ENCODE data around the gene SP140. TPM values are rescaled to one million over a fixed set of nuclear protein-coding genes. Genes with fewer than 3 reads are reported as not detected.
"Not testable (repeated sequence)": the region's sequence is repeated elsewhere in the genome, so short reads cannot be mapped to it uniquely, and the experiment has no call there.

SP140 gene
- polyA plus RNA-seq, 1 donor, result 2.2 TPM

DNA sequence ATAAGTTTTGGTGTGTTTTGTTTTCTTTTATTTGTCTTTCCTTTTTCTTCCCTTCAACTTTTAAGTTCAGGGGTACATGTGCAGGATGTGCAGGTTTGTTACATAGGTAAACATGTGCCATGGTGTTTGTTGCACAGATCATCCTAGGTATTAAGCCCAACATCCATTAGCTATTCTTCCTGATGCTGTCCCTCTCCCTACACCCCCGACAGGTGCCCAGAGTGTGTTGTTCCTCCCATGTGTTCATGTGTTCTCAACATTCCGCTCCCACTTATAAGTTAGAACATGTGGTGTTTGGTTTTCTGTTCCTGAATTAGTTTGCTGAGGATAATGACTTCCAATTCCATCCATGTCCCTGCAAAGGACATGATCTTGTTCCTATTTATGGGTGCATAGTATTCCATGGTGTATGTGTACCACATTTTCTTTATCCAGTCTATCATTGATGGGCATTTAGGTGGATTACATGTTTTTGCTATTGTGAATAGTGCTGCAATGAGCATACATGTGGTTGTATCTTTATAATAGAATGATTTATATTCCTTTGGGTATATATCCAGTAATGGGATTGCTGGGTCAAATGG lies 117.6 kb downstream of the SP140 start:
- not testable (repeated sequence) for DNase-seq; H3K27ac ChIP-seq (ENCODE audit: low read length); H3K4me1 ChIP-seq (ENCODE audit: control insufficient read depth, insufficient read depth, low read length); H3K27me3 ChIP-seq (ENCODE audit: control insufficient read depth, insufficient read depth, low read length); H3K4me3 ChIP-seq (ENCODE audit: low read length); H3K36me3 ChIP-seq (ENCODE audit: control insufficient read depth, insufficient read depth, low read length)
- WGBS (ENCODE audit: insufficient coverage, low lambda C conversion rate), result 100% methylated on average over 2 of the region's 2 CpGs
- peaks cover 16% of the 10 kb centered on the region for H3K9me3 ChIP-seq (ENCODE audit: control insufficient read depth, low read depth, low read length)

DNA sequence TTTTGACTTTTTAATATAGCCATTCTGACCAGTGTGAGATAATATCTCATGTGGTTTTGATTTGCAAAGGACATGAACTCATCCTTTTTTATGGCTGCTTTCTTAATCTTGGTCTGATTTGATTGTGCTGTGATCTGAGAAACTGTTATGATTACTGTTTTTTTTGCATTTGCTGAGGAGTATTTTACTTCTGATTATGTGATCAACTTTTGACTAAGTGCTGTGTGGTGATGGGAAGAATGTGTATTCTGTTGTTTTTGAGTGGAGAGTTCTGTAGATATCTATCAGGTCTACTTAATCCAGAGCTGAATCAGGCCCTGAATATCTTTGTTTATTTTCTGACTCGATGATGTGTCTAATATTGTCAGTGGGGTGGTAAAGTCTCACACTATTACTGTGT lies 118.2 kb downstream of the SP140 start:
- H3K9me3 ChIP-seq (ENCODE audit: control insufficient read depth, low read depth, low read length), result peaks cover 16% of the 10 kb centered on the region
- H3K27ac ChIP-seq (ENCODE audit: low read length), result no peak overlapping the region
- H3K4me3 ChIP-seq (ENCODE audit: low read length), result no peak overlapping the region
- H3K4me1 ChIP-seq (ENCODE audit: control insufficient read depth, insufficient read depth, low read length), result no peaks in the 10 kb centered on the region
- WGBS (ENCODE audit: insufficient coverage, low lambda C conversion rate), result no CpG with 5 or more reads among the region's 1 CpG
- H3K27me3 ChIP-seq (ENCODE audit: control insufficient read depth, insufficient read depth, low read length), result no peaks in the 10 kb centered on the region
- H3K36me3 ChIP-seq (ENCODE audit: control insufficient read depth, insufficient read depth, low read length), result no peaks in the 10 kb centered on the region
- no peak for DNase-seq

GRCh38 chr2:230346465-230346864 lies 120.9 kb downstream of the SP140 start:
- H3K27me3 ChIP-seq (ENCODE audit: control insufficient read depth, insufficient read depth, low read length), result no peaks in the 10 kb centered on the region
- WGBS (ENCODE audit: insufficient coverage, low lambda C conversion rate), result 100% methylated on average over 1 of the region's 1 CpG
- no peaks in the 10 kb centered on the region for H3K36me3 ChIP-seq (ENCODE audit: control insufficient read depth, insufficient read depth, low read length)
- H3K4me1 ChIP-seq (ENCODE audit: control insufficient read depth, insufficient read depth, low read length), result no peaks in the 10 kb centered on the region
- no peak overlapping the region for H3K4me3 ChIP-seq (ENCODE audit: low read length)
- no peak overlapping the region for H3K27ac ChIP-seq (ENCODE audit: low read length)
- DNase-seq, result no peak
- peaks cover 16% of the 10 kb centered on the region for H3K9me3 ChIP-seq (ENCODE audit: control insufficient read depth, low read depth, low read length)

- H3K4me3 ChIP-seq (ENCODE audit: low read length), result no peak overlapping the region
- H3K27ac ChIP-seq (ENCODE audit: low read length), result no peak overlapping the region
- H3K27me3 ChIP-seq (ENCODE audit: control insufficient read depth, insufficient read depth, low read length), result no peaks in the 10 kb centered on the region
- DNase-seq, result no peak
- no peaks in the 10 kb centered on the region for H3K36me3 ChIP-seq (ENCODE audit: control insufficient read depth, insufficient read depth, low read length)
- peaks cover 16% of the 10 kb centered on the region for H3K9me3 ChIP-seq (ENCODE audit: control insufficient read depth, low read depth, low read length)
- no peaks in the 10 kb centered on the region for H3K4me1 ChIP-seq (ENCODE audit: control insufficient read depth, insufficient read depth, low read length)
- WGBS (ENCODE audit: insufficient coverage, low lambda C conversion rate), result no CpG with 5 or more reads among the region's 1 CpG
These were observed 121.5 kb downstream of the SP140 start for GRCh38 chr2:230346921-230347533.

GRCh38 chr2:230347659-230348305 lies 122.2 kb downstream of the SP140 start:
- Histone ChIP-seq H3K4me1 (ENCODE audit: control insufficient read depth, insufficient read depth, low read length) (no peaks in the 10 kb centered on the region), H3K9me3 (ENCODE audit: control insufficient read depth, low read depth, low read length) (peaks cover 16% of the 10 kb centered on the region), H3K36me3 (ENCODE audit: control insufficient read depth, insufficient read depth, low read length) (no peaks in the 10 kb centered on the region), H3K4me3 (ENCODE audit: low read length) (no peak overlapping the region), H3K27ac (ENCODE audit: low read length) (no peak overlapping the region), H3K27me3 (ENCODE audit: control insufficient read depth, insufficient read depth, low read length) (no peaks in the 10 kb centered on the region)
- DNase-seq, result no peak
- no CpG with 5 or more reads among the region's 6 CpGs for WGBS (ENCODE audit: insufficient coverage, low lambda C conversion rate)

- Histone ChIP-seq H3K27me3 (ENCODE audit: control insufficient read depth, insufficient read depth, low read length) (no peaks in the 10 kb centered on the region), H3K36me3 (ENCODE audit: control insufficient read depth, insufficient read depth, low read length) (no peaks in the 10 kb centered on the region), H3K9me3 (ENCODE audit: control insufficient read depth, low read depth, low read length) (peaks cover 16% of the 10 kb centered on the region), H3K4me3 (ENCODE audit: low read length) (no peak overlapping the region), H3K27ac (ENCODE audit: low read length) (no peak overlapping the region), H3K4me1 (ENCODE audit: control insufficient read depth, insufficient read depth, low read length) (no peaks in the 10 kb centered on the region)
- DNase-seq, result no peak
These were observed 123.3 kb downstream of the SP140 start for GRCh38 chr2:230348787-230349186.

DNA sequence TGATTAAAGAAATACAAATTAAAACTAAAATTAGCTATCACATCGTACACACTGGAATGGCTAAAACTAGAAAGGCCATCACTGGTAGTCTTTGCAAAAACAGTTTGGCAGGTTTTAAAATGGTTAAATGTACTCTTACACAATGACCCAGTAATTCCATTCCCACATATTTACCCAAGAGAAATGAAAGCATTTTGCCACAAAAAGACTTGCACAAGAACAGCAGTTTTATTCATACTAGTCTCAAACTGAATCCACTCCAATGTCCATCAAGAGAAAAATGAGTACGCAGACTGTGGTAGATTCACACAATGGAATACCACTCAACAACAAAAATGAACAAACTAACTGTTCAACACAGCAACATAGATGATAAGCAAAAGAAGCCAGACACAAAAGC lies 130.5 kb downstream of the SP140 start:
- H3K36me3 ChIP-seq (ENCODE audit: control insufficient read depth, insufficient read depth, low read length), result peaks cover 6% of the 10 kb centered on the region
- 88% methylated on average over 1 of the region's 2 CpGs for WGBS (ENCODE audit: insufficient coverage, low lambda C conversion rate)
- peaks cover 4% of the 10 kb centered on the region for H3K9me3 ChIP-seq (ENCODE audit: control insufficient read depth, low read depth, low read length)
- H3K4me3 ChIP-seq (ENCODE audit: low read length), result no peak overlapping the region
- DNase-seq, result no peak
- no peak overlapping the region for H3K27ac ChIP-seq (ENCODE audit: low read length)
- no peaks in the 10 kb centered on the region for H3K27me3 ChIP-seq (ENCODE audit: control insufficient read depth, insufficient read depth, low read length)
- H3K4me1 ChIP-seq (ENCODE audit: control insufficient read depth, insufficient read depth, low read length), result no peaks in the 10 kb centered on the region

DNA sequence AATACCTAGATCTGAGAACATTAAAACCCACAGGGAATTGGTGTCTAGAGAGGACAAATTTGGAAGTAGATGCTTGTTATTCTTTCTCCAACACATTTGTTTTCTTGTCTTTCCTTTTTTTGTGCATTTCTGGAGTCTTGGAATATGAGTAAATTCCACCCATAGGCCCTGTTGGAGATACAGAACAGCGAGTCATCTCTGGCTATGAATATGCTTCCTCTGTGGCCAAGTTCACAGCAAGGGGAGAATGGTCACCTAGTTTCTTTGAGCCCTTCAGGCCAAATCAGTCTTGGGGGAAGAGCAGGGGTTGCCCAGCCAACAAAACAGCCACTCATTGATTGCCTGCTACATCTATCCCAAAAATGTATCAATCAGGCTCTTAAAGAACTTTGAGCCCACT lies 132.8 kb downstream of the SP140 start:
- no peak overlapping the region for H3K4me3 ChIP-seq (ENCODE audit: low read length)
- H3K27me3 ChIP-seq (ENCODE audit: control insufficient read depth, insufficient read depth, low read length), result no peaks in the 10 kb centered on the region
- no peak for DNase-seq
- no peak overlapping the region for H3K27ac ChIP-seq (ENCODE audit: low read length)
- peaks cover 4% of the 10 kb centered on the region for H3K9me3 ChIP-seq (ENCODE audit: control insufficient read depth, low read depth, low read length)
- WGBS (ENCODE audit: insufficient coverage, low lambda C conversion rate), result no CpG with 5 or more reads among the region's 1 CpG
- H3K36me3 ChIP-seq (ENCODE audit: control insufficient read depth, insufficient read depth, low read length), result peaks cover 23% of the 10 kb centered on the region
- no peaks in the 10 kb centered on the region for H3K4me1 ChIP-seq (ENCODE audit: control insufficient read depth, insufficient read depth, low read length)

DNA sequence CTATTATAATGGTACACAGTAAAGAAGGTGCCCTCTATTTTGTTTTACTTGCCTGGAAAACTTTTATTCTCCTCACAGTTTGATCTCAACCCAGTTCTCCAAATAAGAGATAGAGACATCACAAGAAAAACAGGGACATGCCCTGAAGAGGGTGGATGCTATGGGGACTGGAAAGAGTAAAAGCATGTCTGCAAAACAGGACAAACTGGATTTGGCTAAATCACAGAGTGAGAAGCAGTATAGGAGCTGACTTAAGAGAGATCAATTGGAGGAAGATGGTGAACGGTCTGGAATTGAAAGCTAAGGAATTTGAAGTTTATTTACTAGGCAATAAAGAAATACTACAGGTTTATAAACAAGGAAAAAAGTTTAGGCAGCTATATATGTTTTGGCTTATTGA lies 134.5 kb downstream of the SP140 start:
- H3K27ac ChIP-seq (ENCODE audit: low read length), result no peak overlapping the region
- DNase-seq, result no peak
- no peaks in the 10 kb centered on the region for H3K4me1 ChIP-seq (ENCODE audit: control insufficient read depth, insufficient read depth, low read length)
- peaks cover 23% of the 10 kb centered on the region for H3K36me3 ChIP-seq (ENCODE audit: control insufficient read depth, insufficient read depth, low read length)
- H3K9me3 ChIP-seq (ENCODE audit: control insufficient read depth, low read depth, low read length), result peaks cover 4% of the 10 kb centered on the region
- WGBS (ENCODE audit: insufficient coverage, low lambda C conversion rate), result 20% methylated on average over 1 of the region's 1 CpG
- H3K27me3 ChIP-seq (ENCODE audit: control insufficient read depth, insufficient read depth, low read length), result no peaks in the 10 kb centered on the region
- H3K4me3 ChIP-seq (ENCODE audit: low read length), result no peak overlapping the region

GRCh38 chr2:230362030-230362691 lies 136.6 kb downstream of the SP140 start:
- DNase-seq, result no peak
- peaks cover 23% of the 10 kb centered on the region for H3K36me3 ChIP-seq (ENCODE audit: control insufficient read depth, insufficient read depth, low read length)
- WGBS (ENCODE audit: insufficient coverage, low lambda C conversion rate), result 33% methylated on average over 1 of the region's 1 CpG
- H3K9me3 ChIP-seq (ENCODE audit: control insufficient read depth, low read depth, low read length), result peaks cover 4% of the 10 kb centered on the region
- no peaks in the 10 kb centered on the region for H3K27me3 ChIP-seq (ENCODE audit: control insufficient read depth, insufficient read depth, low read length)
- no peaks in the 10 kb centered on the region for H3K4me1 ChIP-seq (ENCODE audit: control insufficient read depth, insufficient read depth, low read length)
- H3K27ac ChIP-seq (ENCODE audit: low read length), result no peak overlapping the region
- no peak overlapping the region for H3K4me3 ChIP-seq (ENCODE audit: low read length)
